HG03135 (cell line): Measurements from ENCODE around the gene SOWAHD.
"Not testable (repeated sequence)": the region's sequence is repeated elsewhere in the genome, so short reads cannot be mapped to it uniquely, and the experiment has no call there.

ENCODE experiments used
- ATAC-seq: cut with Tn5 transposase; IDR thresholded peaks from one replicate; pipeline ENCODE4 v1.9.1; 2021; ENCODE audit warnings: mild to moderate bottlenecking, moderate library complexity; ENCODE audit not compliant: unreplicated experiment

SOWAHD gene

GRCh38 chrX:119757646-119757978, 776 bp upstream of the SOWAHD start:
- ATAC-seq, result no peak

DNA sequence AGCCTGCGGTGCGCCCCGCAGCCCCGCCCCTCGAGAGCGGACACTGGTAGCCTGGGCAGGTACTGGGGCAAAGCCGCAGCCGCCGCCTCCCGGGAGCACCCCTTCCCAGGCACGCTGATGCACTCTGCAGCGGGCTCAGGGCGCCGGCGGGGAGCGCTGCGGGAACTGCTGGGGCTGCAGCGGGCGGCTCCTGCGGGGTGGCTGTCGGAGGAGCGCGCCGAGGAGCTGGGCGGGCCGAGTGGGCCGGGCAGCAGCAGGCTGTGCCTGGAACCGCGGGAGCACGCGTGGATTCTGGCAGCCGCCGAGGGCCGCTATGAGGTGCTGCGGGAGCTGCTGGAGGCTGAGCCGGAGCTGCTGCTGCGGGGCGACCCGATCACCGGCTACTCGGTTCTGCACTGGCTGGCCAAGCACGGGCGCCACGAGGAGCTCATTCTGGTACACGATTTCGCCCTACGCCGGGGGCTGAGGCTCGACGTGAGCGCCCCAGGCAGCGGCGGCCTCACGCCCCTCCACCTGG, 401 bp downstream of the SOWAHD start:
- no peak for ATAC-seq

DNA sequence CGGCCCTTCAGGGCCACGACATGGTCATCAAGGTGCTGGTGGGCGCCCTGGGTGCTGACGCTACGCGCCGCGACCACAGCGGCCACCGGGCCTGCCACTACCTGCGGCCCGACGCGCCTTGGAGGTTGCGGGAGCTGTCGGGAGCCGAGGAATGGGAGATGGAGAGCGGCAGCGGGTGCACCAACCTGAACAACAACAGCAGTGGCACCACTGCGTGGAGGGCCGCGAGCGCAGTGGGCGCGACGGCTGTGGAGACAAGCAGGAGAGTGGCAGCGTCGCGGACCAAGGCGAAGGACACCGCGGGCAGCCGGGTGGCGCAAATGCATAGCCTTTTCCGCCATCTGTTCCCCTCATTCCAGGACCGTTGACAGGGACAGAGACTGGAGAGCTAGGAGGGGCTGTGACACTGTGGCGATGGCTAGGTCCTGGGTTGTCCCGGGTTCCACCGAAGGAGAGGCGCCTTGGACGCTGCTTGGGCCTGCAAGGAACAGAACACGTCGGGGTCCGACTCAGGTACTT, 919 bp downstream of the SOWAHD start:
- ATAC-seq, result no peak

GRCh38 chrX:119760026-119760877, 1.9 kb downstream of the SOWAHD start:
- no peak for ATAC-seq

- no peak for ATAC-seq
Measured at GRCh38 chrX:119762718-119763117, 4.3 kb downstream of the SOWAHD start.

GRCh38 chrX:119763181-119763580, 4.8 kb downstream of the SOWAHD start:
- no peak for ATAC-seq

DNA sequence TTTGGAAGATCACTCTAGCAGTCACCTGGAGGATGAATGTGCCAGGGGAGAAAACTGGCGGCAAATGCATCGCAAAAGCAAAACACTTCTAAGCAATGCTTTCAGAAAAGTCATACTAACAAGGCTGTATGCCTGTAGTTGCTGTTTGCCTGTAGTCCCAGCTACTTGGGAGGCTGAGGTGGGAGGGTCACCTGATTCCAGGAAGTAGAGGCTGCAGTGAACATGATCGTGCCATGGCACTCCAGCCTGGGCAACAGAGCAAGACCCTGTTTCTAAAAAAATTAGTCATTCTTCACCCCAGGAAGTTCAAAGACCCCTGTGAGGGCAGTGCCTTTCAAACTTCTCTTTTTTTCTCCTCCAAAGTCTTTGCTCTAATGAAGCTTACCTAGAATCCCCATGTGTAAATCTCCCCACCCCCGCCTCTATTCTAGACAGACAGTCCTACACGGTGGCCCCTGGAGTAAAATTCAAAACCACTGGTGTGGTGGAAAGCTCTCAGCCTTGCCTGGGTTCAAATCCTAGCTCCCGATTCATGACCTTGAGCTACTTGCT, 5.5 kb downstream of the SOWAHD start:
- no peak for ATAC-seq

GRCh38 chrX:119768436-119768835, 10.0 kb downstream of the SOWAHD start:
- not testable (repeated sequence) for ATAC-seq

- not testable (repeated sequence) for ATAC-seq
Measured at GRCh38 chrX:119769388-119769787, 11.0 kb downstream of the SOWAHD start.

DNA sequence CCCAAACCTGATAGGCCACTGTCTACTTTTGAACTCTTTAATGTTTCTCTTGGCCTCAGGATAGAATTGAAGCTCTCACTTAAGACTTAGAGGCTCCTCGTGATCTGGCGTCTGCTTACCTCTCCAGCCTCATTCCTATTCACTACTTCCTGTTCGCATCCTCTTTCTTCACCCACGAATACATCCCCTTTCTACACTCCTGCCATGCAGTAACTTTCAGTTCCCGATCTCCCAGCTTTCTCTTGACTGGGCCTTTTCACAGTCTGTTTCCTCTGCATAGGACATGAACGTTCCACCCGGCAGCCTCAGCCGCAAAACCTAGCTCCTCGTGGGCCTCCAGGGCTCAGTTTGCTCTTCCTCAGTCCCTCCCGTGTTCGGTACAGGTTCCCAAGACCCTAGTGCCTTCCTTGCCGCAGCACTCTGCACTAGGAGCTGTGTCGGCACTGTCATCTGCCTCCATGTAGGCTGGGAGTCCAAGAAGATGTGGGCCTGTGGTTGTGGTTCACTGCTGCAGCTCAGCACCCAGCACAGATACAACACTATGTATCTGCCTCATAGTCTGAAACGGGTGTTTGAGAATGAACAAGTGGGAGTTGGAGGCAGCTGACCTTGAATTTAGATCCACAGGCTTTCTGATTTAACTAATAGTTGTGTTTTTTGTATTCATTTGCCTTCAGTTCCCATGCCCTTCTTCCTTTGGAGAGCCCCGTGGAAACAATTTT, 17.3 kb downstream of the SOWAHD start:
- ATAC-seq, result no peak

GRCh38 chrX:119778829-119779228, 20.4 kb downstream of the SOWAHD start:
- ATAC-seq, result no peak

GRCh38 chrX:119783026-119783425, 24.6 kb downstream of the SOWAHD start:
- ATAC-seq, result no peak

DNA sequence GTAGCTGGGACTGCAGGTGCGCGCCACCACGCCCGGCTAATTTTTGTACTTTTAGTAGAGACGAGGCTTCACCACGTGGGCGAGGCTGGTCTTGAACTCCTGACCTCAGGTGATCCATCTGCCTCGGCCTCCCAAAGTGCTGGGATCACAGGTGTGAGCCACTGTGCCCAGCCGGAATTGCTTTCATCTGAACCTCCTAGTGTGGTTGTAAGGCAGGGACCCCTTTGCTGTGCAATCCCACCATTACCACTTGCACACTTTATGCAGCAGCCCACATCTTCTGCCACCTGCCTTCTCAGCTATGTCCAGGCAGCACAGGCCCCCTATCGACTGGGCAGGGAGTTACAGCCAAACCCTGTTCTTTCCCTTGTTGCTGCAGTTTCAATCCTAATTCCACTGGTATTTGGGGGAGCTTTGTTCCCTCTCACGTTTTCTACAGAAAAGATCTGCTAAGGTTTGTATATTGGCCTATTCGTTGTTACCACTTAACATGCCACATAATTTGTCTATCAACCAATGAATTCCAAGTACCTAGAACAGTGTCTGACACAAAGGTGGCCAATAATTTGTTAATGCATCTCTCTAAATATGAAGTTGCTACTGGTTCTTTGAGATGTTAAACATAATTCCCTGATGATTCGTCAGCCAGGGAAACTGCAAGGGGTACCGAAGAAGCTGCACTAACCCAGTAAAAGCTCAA, 26.5 kb downstream of the SOWAHD start:
- ATAC-seq, result no peak

- peak; percentile 15 for ATAC-seq
Measured at GRCh38 chrX:119790977-119791436, 32.6 kb downstream of the SOWAHD start.

DNA sequence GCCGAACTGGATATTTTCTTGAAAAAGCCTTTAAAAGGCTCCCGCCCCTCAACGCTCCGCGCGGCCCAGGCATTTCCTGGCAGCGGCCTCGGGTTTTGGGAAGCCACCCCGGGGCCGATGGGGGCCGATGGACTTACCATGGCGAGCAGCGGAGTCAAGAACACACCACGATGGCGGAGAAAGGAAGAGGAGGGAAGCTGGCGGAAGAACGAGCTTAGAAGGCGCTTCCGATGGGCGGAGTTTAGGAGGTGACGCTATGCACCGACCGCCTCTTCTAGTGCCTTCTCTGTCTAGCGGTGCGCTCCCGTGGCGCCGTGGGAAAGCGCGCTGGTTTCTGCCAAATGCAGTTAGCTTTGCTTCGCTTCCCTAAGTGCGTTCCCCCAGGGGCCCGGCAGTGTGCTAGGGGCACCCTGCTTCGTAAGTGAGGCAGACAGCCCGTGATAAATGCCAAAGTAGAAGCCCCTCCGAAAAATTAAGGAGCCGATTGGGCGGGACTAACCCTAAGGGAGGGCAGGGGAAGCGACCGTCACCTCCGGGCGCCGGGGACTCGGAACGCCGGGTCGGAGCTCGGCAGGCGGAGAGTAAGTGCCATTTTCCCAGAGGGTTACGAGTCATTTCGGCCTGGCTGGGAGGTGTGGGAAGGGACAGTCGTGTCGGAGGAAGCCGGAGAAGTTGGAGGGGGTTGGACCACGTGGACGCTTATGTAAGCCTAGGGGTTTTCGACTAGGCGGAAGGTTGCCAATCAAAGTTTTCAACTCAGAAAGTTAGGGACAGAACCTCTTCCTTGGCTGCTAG, 33.2 kb downstream of the SOWAHD start, which contains the start of gene RPL39:
Gene RPL39 (minus strand): TSS at position 194 of the 795 bp plus-strand sequence. CDS start 54 bp downstream, at position 140.
- peak; percentile 93 for ATAC-seq

- ATAC-seq, result no peak
Measured at GRCh38 chrX:119801253-119802221, 43.1 kb downstream of the SOWAHD start.

GRCh38 chrX:119802546-119802945, 44.2 kb downstream of the SOWAHD start:
- ATAC-seq, result no peak

DNA sequence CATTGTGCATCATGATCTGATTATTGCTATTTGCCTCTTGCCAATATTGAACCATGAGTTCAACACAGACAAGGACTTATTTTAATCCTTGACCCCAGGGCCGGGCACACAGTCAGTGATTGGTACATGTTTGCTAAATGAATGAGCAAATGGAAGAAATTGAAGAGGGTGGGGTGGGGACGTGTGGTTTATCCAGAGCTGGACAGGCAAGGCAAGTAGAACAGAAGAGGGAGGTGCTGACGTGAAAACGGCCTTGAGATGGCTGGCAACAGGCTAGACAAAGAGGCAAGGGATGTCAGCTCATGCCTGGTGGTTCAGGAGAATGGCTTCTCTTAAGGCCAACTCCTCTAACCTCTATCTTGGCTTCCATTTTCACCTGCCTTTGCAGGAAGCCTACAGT, 50.1 kb downstream of the SOWAHD start:
- ATAC-seq, result not testable (repeated sequence)
